ENCODE measurements around the gene HSCB.

- no peak for TF ChIP-seq CTCF (IDR thresholded peaks at IDR 0.05)
- TF ChIP-seq POLR2A (IDR thresholded peaks at IDR 0.05), result no peak
- TF ChIP-seq POLR2AphosphoS5 (IDR thresholded peaks at IDR 0.05), result no peak
These were observed 54.4 kb downstream of the HSCB start for GRCh38 chr22:28795932-28796856.
